Lung (tissue), 16 donors: ENCODE results near the gene AKAP10. TPM values are rescaled to one million over a fixed set of nuclear protein-coding genes. Genes with fewer than 3 reads are reported as not detected.
A peak's percentile ranks its signal among the peaks of the same experiment; 100 is the strongest.
"Not testable (repeated sequence)": the region's sequence is repeated elsewhere in the genome, so short reads cannot be mapped to it uniquely, and the experiment has no call there.

Source experiments
- ATAC-seq: fragments of 200-7000 bp; cut with Tn5 transposase; one replicate; pipeline ENCODE4 v1.9.1; 2020; ENCODE audit warnings: moderate number of reproducible peaks; ENCODE audit not compliant: insufficient read depth, low FRiP score
- DNase-seq, 3 donors: peaks; one replicate each; pipeline ENCODE4 v3.0.0-alpha.2; 2013 to 2017
- H3K27ac ChIP-seq, 2 donors: one replicate each; pipeline ENCODE4 v1.5.1; 2013; ENCODE audit warnings: mild to moderate bottlenecking in 2 of 2, moderate library complexity in 2 of 2, control low read depth in 1 of 2, inconsistent platforms in 1 of 2, low read depth in 1 of 2, low read length in 1 of 2
- H3K27me3 ChIP-seq, 3 donors: one replicate each; pipeline ENCODE4 v1.5.1; 2013; ENCODE audit warnings: low read length in 2 of 3; ENCODE audit not compliant: control insufficient read depth in 3 of 3, insufficient read depth in 3 of 3
- H3K36me3 ChIP-seq, 4 donors: one replicate each; pipeline ENCODE4 v1.5.1; 2013; ENCODE audit warnings: low read length in 4 of 4, mild to moderate bottlenecking in 1 of 4, moderate library complexity in 1 of 4; ENCODE audit not compliant: control insufficient read depth in 4 of 4, insufficient read depth in 4 of 4
- H3K4me1 ChIP-seq, 5 donors: one replicate each; pipeline ENCODE4 v1.5.1; 2013; ENCODE audit warnings: low read length in 5 of 5, mild to moderate bottlenecking in 2 of 5, moderate library complexity in 1 of 5; ENCODE audit not compliant: control insufficient read depth in 5 of 5, insufficient read depth in 5 of 5
- H3K4me3 ChIP-seq: one replicate; pipeline ENCODE4 v1.5.1; 2013; ENCODE audit warnings: mild to moderate bottlenecking, control low read depth, moderate library complexity
- H3K9ac ChIP-seq, 2 donors: one replicate each; pipeline ENCODE4 v1.5.1; 2013; ENCODE audit warnings: low read length in 2 of 2, control low read depth in 1 of 2; ENCODE audit not compliant: insufficient read depth in 1 of 2
- H3K9me3 ChIP-seq, 4 donors: one replicate each; pipeline ENCODE4 v1.5.1; 2013; ENCODE audit warnings: low read length in 3 of 4, mild to moderate bottlenecking in 1 of 4, moderate library complexity in 1 of 4; ENCODE audit not compliant: control insufficient read depth in 4 of 4, insufficient read depth in 3 of 4
- CTCF ChIP-seq: IDR thresholded peaks from 2 replicates; pipeline ENCODE4 v1.5.1; 2012; ENCODE audit warnings: mild to moderate bottlenecking; ENCODE audit errors: control extremely low read depth, extremely low read depth
- WGBS, 2 donors: extraction: QIAGEN DNeasy Blood & Tissue Kit; methylation state at CpG; one replicate each; pipeline ENCODE4 v1.1.7; 2013; 5-methylcytosine and 5-hydroxymethylcytosine counted together
- long read RNA-seq, 5 donors: transcript quantifications; one replicate each; lab custom pipeline, GENCODE V29; 2026
- polyA plus RNA-seq, 2 donors: library from polyadenylated mRNA; stranded (reverse); fragments of 200-250 nt; gene quantifications; one replicate each; pipeline ENCODE4 v1.2.1, GENCODE V29; 2013
- total RNA-seq, 2 donors: library from RNA; depleted of rRNA in 1 of 2; stranded (reverse); fragments of >200 nt in 1 of 2; gene quantifications; one replicate each; pipeline ENCODE4 v1.2.1, GENCODE V29; 2014 to 2021
- donor health status: control.
- donor health status: control.
- donor health status: Bipolar disorder and iron deficiency.
- donor health status: healthy.
- donor health status: DM: yes; HTN: yes; CAD: no.

AKAP10 gene, protein sequence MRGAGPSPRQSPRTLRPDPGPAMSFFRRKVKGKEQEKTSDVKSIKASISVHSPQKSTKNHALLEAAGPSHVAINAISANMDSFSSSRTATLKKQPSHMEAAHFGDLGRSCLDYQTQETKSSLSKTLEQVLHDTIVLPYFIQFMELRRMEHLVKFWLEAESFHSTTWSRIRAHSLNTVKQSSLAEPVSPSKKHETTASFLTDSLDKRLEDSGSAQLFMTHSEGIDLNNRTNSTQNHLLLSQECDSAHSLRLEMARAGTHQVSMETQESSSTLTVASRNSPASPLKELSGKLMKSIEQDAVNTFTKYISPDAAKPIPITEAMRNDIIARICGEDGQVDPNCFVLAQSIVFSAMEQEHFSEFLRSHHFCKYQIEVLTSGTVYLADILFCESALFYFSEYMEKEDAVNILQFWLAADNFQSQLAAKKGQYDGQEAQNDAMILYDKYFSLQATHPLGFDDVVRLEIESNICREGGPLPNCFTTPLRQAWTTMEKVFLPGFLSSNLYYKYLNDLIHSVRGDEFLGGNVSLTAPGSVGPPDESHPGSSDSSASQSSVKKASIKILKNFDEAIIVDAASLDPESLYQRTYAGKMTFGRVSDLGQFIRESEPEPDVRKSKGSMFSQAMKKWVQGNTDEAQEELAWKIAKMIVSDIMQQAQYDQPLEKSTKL
- total RNA-seq = 10 to 100 TPM; 38.1 to 49.8 TPM
- 10 to 100 TPM in 1 of 2 donors, 1 to 10 TPM in 1; 5.8 to 11.7 TPM for polyA plus RNA-seq
- long read RNA-seq, donor 1, full-length matches to known transcripts = 2 of 7 reads
- long read RNA-seq, donor 1, partial matches to known transcripts = 5 of 7 reads
- long read RNA-seq, donor 1, other reads (novel, unspliced or antisense) = 0 of 7 reads
- long read RNA-seq, donor 2 = 0 reads
- long read RNA-seq, donor 3 = 0 reads
- long read RNA-seq, donor 4 = 0 reads
- long read RNA-seq, donor 5, full-length matches to known transcripts = 6 of 6 reads
- long read RNA-seq, donor 5, partial matches to known transcripts = 0 of 6 reads
- long read RNA-seq, donor 5, other reads (novel, unspliced or antisense) = 0 of 6 reads

DNA sequence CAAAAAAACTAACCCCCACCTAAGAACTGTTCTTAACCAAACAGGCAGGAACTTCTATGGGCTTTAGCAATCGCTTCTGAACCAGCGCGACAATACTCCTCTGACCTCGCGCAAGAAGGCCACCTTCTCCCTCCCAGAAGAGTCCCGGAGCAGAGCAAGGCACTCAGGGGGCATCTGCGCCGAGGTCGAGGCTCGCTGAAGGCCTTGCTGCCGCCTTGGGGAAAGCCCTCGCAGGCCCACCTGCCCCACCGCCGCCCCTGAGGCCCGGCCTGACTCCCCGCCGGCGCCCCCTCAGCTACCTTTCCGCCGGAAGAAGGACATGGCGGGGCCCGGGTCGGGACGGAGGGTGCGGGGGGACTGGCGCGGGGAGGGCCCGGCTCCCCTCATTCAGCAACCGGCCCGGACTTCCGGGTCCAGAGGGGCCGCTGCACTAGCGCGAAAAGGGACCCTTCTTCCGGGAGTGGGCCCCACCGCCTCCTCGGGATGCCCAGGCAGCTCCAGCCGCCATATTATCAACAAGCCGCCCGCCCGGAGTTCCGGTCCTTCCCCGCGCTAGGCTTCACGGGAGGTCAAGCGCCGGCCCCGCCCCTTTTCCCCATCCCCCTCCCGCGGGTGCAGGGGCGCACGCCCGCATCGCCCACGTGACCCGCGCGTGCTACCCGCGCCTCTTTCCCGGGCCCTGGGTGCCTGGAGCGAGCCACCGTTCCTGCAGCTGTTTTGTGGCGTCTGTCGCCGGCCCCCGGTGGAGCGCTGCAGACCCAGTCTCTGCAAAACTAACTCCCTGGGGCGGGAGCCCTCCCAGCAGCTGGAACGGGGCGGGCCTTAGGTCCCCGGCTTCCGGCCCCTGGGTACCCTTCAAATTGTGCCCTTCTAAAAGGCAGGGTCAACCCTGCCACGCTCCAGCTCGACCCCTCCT, at the start of gene AKAP10:
TSS of gene AKAP10 (minus strand) at position 536 of the 916 bp plus-strand sequence. CDS start at position 387, 149 bp downstream.
- Histone ChIP-seq H3K27me3 (no peaks in the 10 kb centered on the region), H3K4me1 (peaks cover 0 to 16% (median 9%) of the 10 kb centered on the region in 5 donors), H3K27ac (peak within 1 kb of the TSS; percentile 83 to 90), H3K4me3 (peak within 1 kb of the TSS; percentile 89), H3K9me3 (no peaks in the 10 kb centered on the region), H3K9ac (peak within 1 kb of the TSS; percentile 67 to 70), H3K36me3 (no peaks in the 10 kb centered on the region)
- no peak for TF ChIP-seq CTCF
- peak; percentile 93 to 95 (median 94) for DNase-seq
- WGBS, 2 donors = 0 to 1% methylated on average over 65 to 75 of the region's 75 CpGs
- ATAC-seq = peak; percentile 96

DNA sequence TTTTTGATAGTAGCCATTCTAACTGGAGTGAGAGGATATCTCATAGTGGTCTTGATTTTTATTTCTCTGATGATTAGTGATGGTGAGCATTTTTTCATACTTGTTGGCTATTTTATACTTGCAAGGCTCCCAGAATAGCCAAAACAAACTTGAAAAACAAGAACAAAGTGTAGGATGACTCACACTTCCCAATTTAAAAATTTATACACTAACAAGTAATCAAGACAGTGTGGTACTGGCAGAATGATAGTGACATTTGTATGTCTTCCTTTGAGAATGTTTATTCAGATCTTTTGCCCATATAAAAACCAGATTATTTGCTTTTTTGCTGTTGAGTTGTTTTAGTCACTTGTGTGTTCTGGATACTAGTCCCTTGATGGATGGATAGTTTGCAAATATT, 49.3 kb upstream of the AKAP10 start:
- Histone ChIP-seq H3K9me3 (no peaks in the 10 kb centered on the region), H3K4me1 (no peaks in the 10 kb centered on the region), H3K27ac (no peak overlapping the region), H3K27me3 (no peaks in the 10 kb centered on the region), H3K9ac (no peak overlapping the region), H3K36me3 (no peaks in the 10 kb centered on the region), H3K4me3 (no peak overlapping the region)
- DNase-seq = no peak
- ATAC-seq = no peak
- TF ChIP-seq CTCF = no peak

GRCh38 chr17:20022701-20023100, 45.1 kb upstream of the AKAP10 start:
- Histone ChIP-seq H3K4me3 (no peak overlapping the region), H3K27ac (no peak overlapping the region), H3K36me3 (no peaks in the 10 kb centered on the region), H3K27me3 (peaks cover 0 to 3% (median 0%) of the 10 kb centered on the region in 3 donors), H3K9ac (no peak overlapping the region), H3K9me3 (no peaks in the 10 kb centered on the region), H3K4me1 (no peaks in the 10 kb centered on the region)
- ATAC-seq (no peak), DNase-seq (no peak)
- no peak for TF ChIP-seq CTCF
- 79 to 90% methylated on average over 4 of the region's 4 CpGs for WGBS, 2 donors

GRCh38 chr17:20016475-20016992, 38.9 kb upstream of the AKAP10 start:
- not testable (repeated sequence) for H3K9me3 ChIP-seq
- H3K27me3 ChIP-seq = peaks cover 0 to 17% (median 14%) of the 10 kb centered on the region in 3 donors
- 96 to 99% methylated on average over 32 of the region's 32 CpGs for WGBS, 2 donors

More at GRCh38 chr17:20016475-20016992, 38.9 kb upstream of the AKAP10 start:
- H3K4me3 ChIP-seq, H3K4me1 ChIP-seq, H3K9ac ChIP-seq, H3K27ac ChIP-seq, ATAC-seq, H3K36me3 ChIP-seq, DNase-seq: not testable (repeated sequence)
